ENCODE results near the gene PIP4K2A. TPM values are rescaled to one million over a fixed set of nuclear protein-coding genes. Genes with fewer than 3 reads are reported as not detected.

The PIP4K2A gene
- total RNA-seq, 1 donor from 2014 or later, result 24.0 TPM

DNA sequence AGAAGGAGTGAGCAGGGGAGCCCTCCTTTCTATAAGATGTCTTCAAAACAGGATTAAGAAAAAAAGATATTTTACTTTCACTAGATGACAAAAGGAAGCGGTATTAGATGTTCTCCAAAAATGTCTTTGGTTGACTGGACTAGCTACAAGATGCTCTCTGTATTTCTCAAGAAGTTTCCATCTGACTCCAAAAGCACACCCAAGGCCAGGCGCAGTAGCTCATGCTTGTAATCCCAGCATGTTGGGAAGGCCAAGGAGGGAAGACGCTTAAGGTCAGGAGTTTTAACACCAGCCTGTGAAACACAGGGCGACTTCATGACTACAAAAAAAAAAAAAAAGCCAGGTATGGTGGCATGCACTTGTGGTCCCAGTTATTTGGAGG is 84.5 kb downstream of the PIP4K2A start:
- no peaks in the 10 kb centered on the region for H3K27me3 ChIP-seq (ENCODE audit: control insufficient read depth in 3 of 3, insufficient read depth in 3 of 3, low read length in 3 of 3)
- H3K4me3 ChIP-seq (ENCODE audit: low read length in 3 of 3), result no peak overlapping the region
- peaks cover 4 to 8% (median 6%) of the 10 kb centered on the region in 3 donors for H3K4me1 ChIP-seq (ENCODE audit: control insufficient read depth in 3 of 3, insufficient read depth in 3 of 3, low read length in 3 of 3)
- peak overlapping the region; percentile 25 for H3K27ac ChIP-seq (ENCODE audit: low read depth, low read length)
- no peaks in the 10 kb centered on the region for H3K36me3 ChIP-seq (ENCODE audit: control insufficient read depth in 3 of 3, insufficient read depth in 3 of 3, low read length in 3 of 3)
- no peak overlapping the region for H3K9ac ChIP-seq (ENCODE audit: low read depth in 1 of 3, low read length in 3 of 3)
- no peaks in the 10 kb centered on the region for H3K9me3 ChIP-seq (ENCODE audit: control insufficient read depth in 3 of 3, low read length in 3 of 3)

- H3K9me3 ChIP-seq (ENCODE audit: control insufficient read depth in 3 of 3, low read length in 3 of 3), result no peaks in the 10 kb centered on the region
- H3K36me3 ChIP-seq (ENCODE audit: control insufficient read depth in 3 of 3, insufficient read depth in 3 of 3, low read length in 3 of 3), result no peaks in the 10 kb centered on the region
- H3K4me1 ChIP-seq (ENCODE audit: control insufficient read depth in 3 of 3, insufficient read depth in 3 of 3, low read length in 3 of 3), result peaks cover 4 to 8% (median 6%) of the 10 kb centered on the region in 3 donors
- H3K27me3 ChIP-seq (ENCODE audit: control insufficient read depth in 3 of 3, insufficient read depth in 3 of 3, low read length in 3 of 3), result no peaks in the 10 kb centered on the region
- H3K9ac ChIP-seq (ENCODE audit: low read depth in 1 of 3, low read length in 3 of 3), result no peak overlapping the region
- no peak overlapping the region for H3K4me3 ChIP-seq (ENCODE audit: low read length in 3 of 3)
- H3K27ac ChIP-seq (ENCODE audit: low read depth, low read length), result no peak overlapping the region
Observed at GRCh38 chr10:22629126-22629525, 85.3 kb downstream of the PIP4K2A start.

DNA sequence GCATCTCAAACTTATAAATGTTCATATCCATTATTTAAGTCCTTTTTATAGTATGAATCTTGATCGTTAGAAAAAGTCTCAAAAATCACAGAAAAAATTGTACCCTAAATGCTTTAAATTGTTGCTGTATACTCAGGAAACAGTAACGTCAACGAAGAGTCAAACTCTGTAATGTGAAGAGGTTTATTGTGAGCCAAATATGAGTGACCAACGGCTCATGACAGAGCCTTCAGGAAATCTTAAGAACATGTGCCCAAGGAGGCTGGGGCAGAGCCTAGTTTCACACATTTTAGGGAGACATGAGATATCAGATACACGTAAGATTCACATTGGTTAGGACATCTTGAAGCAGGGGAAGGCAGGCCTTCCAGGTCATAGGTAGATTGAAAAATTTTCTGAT is 86.1 kb downstream of the PIP4K2A start:
- no peaks in the 10 kb centered on the region for H3K36me3 ChIP-seq (ENCODE audit: control insufficient read depth in 3 of 3, insufficient read depth in 3 of 3, low read length in 3 of 3)
- no peak overlapping the region for H3K4me3 ChIP-seq (ENCODE audit: low read length in 3 of 3)
- peaks cover 4 to 8% (median 6%) of the 10 kb centered on the region in 3 donors for H3K4me1 ChIP-seq (ENCODE audit: control insufficient read depth in 3 of 3, insufficient read depth in 3 of 3, low read length in 3 of 3)
- no peaks in the 10 kb centered on the region for H3K27me3 ChIP-seq (ENCODE audit: control insufficient read depth in 3 of 3, insufficient read depth in 3 of 3, low read length in 3 of 3)
- no peak overlapping the region for H3K9ac ChIP-seq (ENCODE audit: low read depth in 1 of 3, low read length in 3 of 3)
- no peak overlapping the region for H3K27ac ChIP-seq (ENCODE audit: low read depth, low read length)
- no peaks in the 10 kb centered on the region for H3K9me3 ChIP-seq (ENCODE audit: control insufficient read depth in 3 of 3, low read length in 3 of 3)

- Histone ChIP-seq H3K9ac (ENCODE audit: low read depth in 1 of 3, low read length in 3 of 3) (no peak overlapping the region), H3K4me1 (ENCODE audit: control insufficient read depth in 3 of 3, insufficient read depth in 3 of 3, low read length in 3 of 3) (peaks cover 4 to 8% (median 6%) of the 10 kb centered on the region in 3 donors), H3K27me3 (ENCODE audit: control insufficient read depth in 3 of 3, insufficient read depth in 3 of 3, low read length in 3 of 3) (no peaks in the 10 kb centered on the region), H3K9me3 (ENCODE audit: control insufficient read depth in 3 of 3, low read length in 3 of 3) (no peaks in the 10 kb centered on the region), H3K36me3 (ENCODE audit: control insufficient read depth in 3 of 3, insufficient read depth in 3 of 3, low read length in 3 of 3) (no peaks in the 10 kb centered on the region), H3K4me3 (ENCODE audit: low read length in 3 of 3) (no peak overlapping the region), H3K27ac (ENCODE audit: low read depth, low read length) (no peak overlapping the region)
Observed at GRCh38 chr10:22626784-22627183, 87.6 kb downstream of the PIP4K2A start.

GRCh38 chr10:22625516-22626290 is 88.7 kb downstream of the PIP4K2A start:
- Histone ChIP-seq H3K9ac (ENCODE audit: low read depth in 1 of 3, low read length in 3 of 3) (no peak overlapping the region), H3K27ac (ENCODE audit: low read depth, low read length) (no peak overlapping the region), H3K4me3 (ENCODE audit: low read length in 3 of 3) (no peak overlapping the region), H3K27me3 (ENCODE audit: control insufficient read depth in 3 of 3, insufficient read depth in 3 of 3, low read length in 3 of 3) (no peaks in the 10 kb centered on the region), H3K9me3 (ENCODE audit: control insufficient read depth in 3 of 3, low read length in 3 of 3) (no peaks in the 10 kb centered on the region), H3K36me3 (ENCODE audit: control insufficient read depth in 3 of 3, insufficient read depth in 3 of 3, low read length in 3 of 3) (no peaks in the 10 kb centered on the region), H3K4me1 (ENCODE audit: control insufficient read depth in 3 of 3, insufficient read depth in 3 of 3, low read length in 3 of 3) (peaks cover 6 to 8% (median 8%) of the 10 kb centered on the region in 3 donors)

DNA sequence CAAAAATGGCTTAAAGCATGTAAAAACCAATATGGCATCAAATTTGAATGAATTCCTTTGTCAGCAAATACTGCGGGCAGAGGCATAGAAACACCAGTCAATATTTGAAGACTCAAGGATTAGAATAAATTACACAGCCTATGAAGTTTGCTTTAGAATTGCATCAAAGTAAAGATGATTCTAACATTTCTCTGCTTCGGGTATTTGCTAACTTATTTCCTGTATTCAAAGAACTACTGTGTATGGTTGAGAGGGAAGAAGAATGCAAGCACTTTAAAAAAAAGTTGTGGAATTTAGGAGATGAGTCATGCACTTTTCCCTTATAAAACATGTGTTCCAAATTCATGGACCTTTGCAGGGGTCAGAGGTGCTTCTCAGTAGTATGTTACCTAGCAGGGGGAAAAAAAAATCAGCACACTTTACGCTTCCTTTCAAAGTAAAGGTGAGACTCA is 90.1 kb downstream of the PIP4K2A start:
- Histone ChIP-seq H3K27ac (ENCODE audit: low read depth, low read length) (no peak overlapping the region), H3K36me3 (ENCODE audit: control insufficient read depth in 3 of 3, insufficient read depth in 3 of 3, low read length in 3 of 3) (no peaks in the 10 kb centered on the region), H3K9me3 (ENCODE audit: control insufficient read depth in 3 of 3, low read length in 3 of 3) (no peaks in the 10 kb centered on the region), H3K9ac (ENCODE audit: low read depth in 1 of 3, low read length in 3 of 3) (no peak overlapping the region), H3K27me3 (ENCODE audit: control insufficient read depth in 3 of 3, insufficient read depth in 3 of 3, low read length in 3 of 3) (no peaks in the 10 kb centered on the region), H3K4me3 (ENCODE audit: low read length in 3 of 3) (no peak overlapping the region), H3K4me1 (ENCODE audit: control insufficient read depth in 3 of 3, insufficient read depth in 3 of 3, low read length in 3 of 3) (peaks cover 8 to 10% (median 8%) of the 10 kb centered on the region in 3 donors)

DNA sequence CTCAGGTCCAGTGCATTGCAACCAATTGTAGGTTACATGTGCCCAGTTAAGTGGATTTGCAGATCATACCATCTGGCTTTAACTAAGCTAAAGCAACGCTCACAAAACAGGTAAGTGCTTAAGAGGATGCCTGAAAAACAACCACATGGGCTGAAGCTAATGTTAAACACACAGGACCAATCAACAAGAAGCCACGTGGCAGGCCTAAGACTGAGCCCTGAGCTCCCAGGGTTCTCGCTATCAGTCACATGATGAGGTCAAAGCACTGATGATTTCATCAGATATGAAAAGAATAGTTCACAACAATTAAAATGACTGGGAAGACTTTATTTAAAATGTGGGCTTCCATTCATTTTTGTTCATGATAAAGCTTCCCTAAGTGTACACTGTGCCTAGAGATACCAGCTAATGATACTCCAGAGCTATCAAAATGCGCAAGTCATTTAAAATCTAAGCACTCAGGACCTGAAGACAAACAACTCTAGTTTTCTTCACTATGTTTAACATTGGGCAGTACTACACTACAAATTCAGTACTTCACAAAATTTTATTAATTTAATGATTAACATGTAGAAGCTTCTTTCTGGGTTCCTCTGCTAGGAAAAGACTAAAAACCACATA is 90.6 kb downstream of the PIP4K2A start:
- H3K9ac ChIP-seq (ENCODE audit: low read depth in 1 of 3, low read length in 3 of 3), result no peak overlapping the region
- H3K27me3 ChIP-seq (ENCODE audit: control insufficient read depth in 3 of 3, insufficient read depth in 3 of 3, low read length in 3 of 3), result no peaks in the 10 kb centered on the region
- H3K4me3 ChIP-seq (ENCODE audit: low read length in 3 of 3), result no peak overlapping the region
- no peaks in the 10 kb centered on the region for H3K9me3 ChIP-seq (ENCODE audit: control insufficient read depth in 3 of 3, low read length in 3 of 3)
- peaks cover 9 to 10% (median 10%) of the 10 kb centered on the region in 3 donors for H3K4me1 ChIP-seq (ENCODE audit: control insufficient read depth in 3 of 3, insufficient read depth in 3 of 3, low read length in 3 of 3)
- H3K36me3 ChIP-seq (ENCODE audit: control insufficient read depth in 3 of 3, insufficient read depth in 3 of 3, low read length in 3 of 3), result no peaks in the 10 kb centered on the region
- no peak overlapping the region for H3K27ac ChIP-seq (ENCODE audit: low read depth, low read length)

GRCh38 chr10:22622242-22622806 is 92.1 kb downstream of the PIP4K2A start:
- Histone ChIP-seq H3K9me3 (ENCODE audit: control insufficient read depth in 3 of 3, low read length in 3 of 3) (no peaks in the 10 kb centered on the region), H3K27me3 (ENCODE audit: control insufficient read depth in 3 of 3, insufficient read depth in 3 of 3, low read length in 3 of 3) (no peaks in the 10 kb centered on the region), H3K27ac (ENCODE audit: low read depth, low read length) (no peak overlapping the region), H3K36me3 (ENCODE audit: control insufficient read depth in 3 of 3, insufficient read depth in 3 of 3, low read length in 3 of 3) (no peaks in the 10 kb centered on the region), H3K9ac (ENCODE audit: low read depth in 1 of 3, low read length in 3 of 3) (no peak overlapping the region), H3K4me3 (ENCODE audit: low read length in 3 of 3) (no peak overlapping the region), H3K4me1 (ENCODE audit: control insufficient read depth in 3 of 3, insufficient read depth in 3 of 3, low read length in 3 of 3) (peaks cover 15 to 21% (median 20%) of the 10 kb centered on the region in 3 donors)

DNA sequence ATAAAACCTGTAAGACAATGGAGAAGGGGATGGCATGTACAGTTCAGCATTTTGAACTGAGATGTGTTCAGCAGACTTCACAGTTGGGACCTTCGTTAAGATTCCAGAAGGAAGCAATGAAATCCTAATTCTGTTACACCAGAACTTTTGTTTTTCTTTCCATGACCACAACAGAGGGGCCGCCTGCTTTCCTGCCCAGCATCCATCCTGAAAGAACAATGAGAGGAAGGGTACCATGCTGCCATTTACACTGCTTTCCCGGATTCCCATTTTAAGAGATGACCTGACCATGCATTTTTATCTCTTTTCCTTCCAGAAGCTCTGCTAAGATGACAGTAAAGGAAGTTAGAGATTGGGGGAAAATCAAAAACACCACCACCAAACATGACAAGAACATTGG is 92.7 kb downstream of the PIP4K2A start:
- Histone ChIP-seq H3K27ac (ENCODE audit: low read depth, low read length) (no peak overlapping the region), H3K4me1 (ENCODE audit: control insufficient read depth in 3 of 3, insufficient read depth in 3 of 3, low read length in 3 of 3) (peaks cover 15 to 21% (median 20%) of the 10 kb centered on the region in 3 donors), H3K4me3 (ENCODE audit: low read length in 3 of 3) (no peak overlapping the region), H3K9me3 (ENCODE audit: control insufficient read depth in 3 of 3, low read length in 3 of 3) (no peaks in the 10 kb centered on the region), H3K27me3 (ENCODE audit: control insufficient read depth in 3 of 3, insufficient read depth in 3 of 3, low read length in 3 of 3) (no peaks in the 10 kb centered on the region), H3K36me3 (ENCODE audit: control insufficient read depth in 3 of 3, insufficient read depth in 3 of 3, low read length in 3 of 3) (no peaks in the 10 kb centered on the region), H3K9ac (ENCODE audit: low read depth in 1 of 3, low read length in 3 of 3) (no peak overlapping the region)

DNA sequence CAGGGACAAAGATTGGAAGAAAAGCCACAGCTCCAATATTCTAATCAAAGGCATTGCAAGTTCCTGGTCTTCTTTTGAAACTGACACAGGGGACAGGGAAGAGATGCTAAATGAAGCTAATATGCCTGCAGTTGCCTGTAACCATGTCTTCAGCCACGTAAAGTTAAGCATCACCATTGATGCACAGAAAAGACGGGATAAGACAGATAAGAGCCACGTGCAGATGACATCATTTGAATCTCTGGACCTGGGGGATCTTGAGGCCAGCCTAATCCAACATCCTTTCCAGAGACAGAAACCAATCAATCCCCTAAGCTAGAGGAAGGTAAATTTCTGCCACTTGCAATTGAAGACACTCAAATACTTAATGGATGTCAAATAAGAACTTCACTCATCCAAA is 93.4 kb downstream of the PIP4K2A start:
- Histone ChIP-seq H3K36me3 (ENCODE audit: control insufficient read depth in 3 of 3, insufficient read depth in 3 of 3, low read length in 3 of 3) (no peaks in the 10 kb centered on the region), H3K4me3 (ENCODE audit: low read length in 3 of 3) (no peak overlapping the region), H3K9me3 (ENCODE audit: control insufficient read depth in 3 of 3, low read length in 3 of 3) (no peaks in the 10 kb centered on the region), H3K27me3 (ENCODE audit: control insufficient read depth in 3 of 3, insufficient read depth in 3 of 3, low read length in 3 of 3) (no peaks in the 10 kb centered on the region), H3K9ac (ENCODE audit: low read depth in 1 of 3, low read length in 3 of 3) (no peak overlapping the region), H3K4me1 (ENCODE audit: control insufficient read depth in 3 of 3, insufficient read depth in 3 of 3, low read length in 3 of 3) (peaks cover 17 to 24% (median 23%) of the 10 kb centered on the region in 3 donors), H3K27ac (ENCODE audit: low read depth, low read length) (no peak overlapping the region)

Data from skeletal muscle tissue (tissue), 4 donors.